RPMI8226 (cell line): Measurements from ENCODE around the gene CAND2.

Experiments
- DNase-seq: peaks from one replicate; pipeline ENCODE4 v3.0.0-alpha.2; 2015

Gene CAND2

GRCh38 chr3:12808587-12808986, 12.1 kb downstream of the CAND2 start:
- no peak for DNase-seq

- DNase-seq = no peak
These were observed 12.5 kb downstream of the CAND2 start for GRCh38 chr3:12809001-12809400.

GRCh38 chr3:12809435-12809834, 13.0 kb downstream of the CAND2 start:
- no peak for DNase-seq

GRCh38 chr3:12810013-12810780, 13.7 kb downstream of the CAND2 start:
- DNase-seq = peak; percentile 68

- no peak for DNase-seq
These were observed 14.5 kb downstream of the CAND2 start for GRCh38 chr3:12810961-12811360.

GRCh38 chr3:12812812-12813211, 16.3 kb downstream of the CAND2 start:
- no peak for DNase-seq

GRCh38 chr3:12813967-12814366, 17.5 kb downstream of the CAND2 start:
- no peak for DNase-seq

GRCh38 chr3:12815078-12815477, 18.6 kb downstream of the CAND2 start:
- no peak for DNase-seq

GRCh38 chr3:12815719-12816118, 19.2 kb downstream of the CAND2 start:
- DNase-seq = peak; percentile 52

- DNase-seq = no peak
These were observed 20.3 kb downstream of the CAND2 start for GRCh38 chr3:12816521-12817342.

GRCh38 chr3:12817343-12817710, 20.8 kb downstream of the CAND2 start:
- no peak for DNase-seq

- no peak for DNase-seq
These were observed 21.8 kb downstream of the CAND2 start for GRCh38 chr3:12818273-12818672.

GRCh38 chr3:12818773-12819172, 22.3 kb downstream of the CAND2 start:
- no peak for DNase-seq

- DNase-seq = peak; percentile 53
These were observed 26.4 kb downstream of the CAND2 start for GRCh38 chr3:12822725-12823373.

- no peak for DNase-seq
These were observed 27.8 kb downstream of the CAND2 start for GRCh38 chr3:12824299-12824698.

- DNase-seq = no peak
These were observed 28.7 kb downstream of the CAND2 start for GRCh38 chr3:12825156-12825555.

GRCh38 chr3:12828751-12829150, 32.3 kb downstream of the CAND2 start:
- DNase-seq = no peak

- no peak for DNase-seq
These were observed 32.9 kb downstream of the CAND2 start for GRCh38 chr3:12829404-12829803.

- DNase-seq = no peak
These were observed 33.7 kb downstream of the CAND2 start for GRCh38 chr3:12829886-12830784.

GRCh38 chr3:12830785-12831156, 34.3 kb downstream of the CAND2 start:
- DNase-seq = no peak

GRCh38 chr3:12831301-12831866, 34.9 kb downstream of the CAND2 start:
- no peak for DNase-seq
